A673 (cell line): ENCODE data around the gene SPRYD7. TPM values are rescaled to one million over a fixed set of nuclear protein-coding genes. Genes with fewer than 3 reads are reported as not detected.

ENCODE experiments used
- BruUV-seq: library from RNA; stranded (reverse); fragments of 400-500 nt; replicated peaks from 2 replicates; lab custom pipeline; 2021; lab: Mats Ljungman, UMichigan
- CTCF ChIA-PET: fragments of 300-600 bp; sonication (Branson Sonifier 250); formaldehyde crosslinking; loops from one replicate; lab custom pipeline; 2022; ENCODE audit warnings: antibody characterized with exemption; lab: Charles Lee
- POLR2A ChIA-PET: fragments of 300-600 bp; sonication (Branson Sonifier 250); formaldehyde crosslinking; loops from one replicate; lab custom pipeline; 2022; ENCODE audit warnings: antibody characterized with exemption; ENCODE audit not compliant: low non-redundant PET; lab: Charles Lee
- DNase-seq: peaks from one replicate; pipeline ENCODE4 v3.0.0-alpha.2; 2015; ENCODE audit warnings: low spot score
- H3K27ac ChIP-seq: fragments of 200-600 bp; sonication (generic); 2 replicates; pipeline ENCODE4 v1.5.1; 2016; ENCODE audit warnings: mixed run types, low read depth, mild to moderate bottlenecking, mixed read lengths, antibody characterized with exemption, low read length; ENCODE audit not compliant: poor library complexity, severe bottlenecking
- H3K27me3 ChIP-seq: fragments of 200-600 bp; sonication (generic); replicated peaks from 2 replicates; pipeline ENCODE4 v1.6.1; 2017; ENCODE audit warnings: mixed run types, low read depth, mild to moderate bottlenecking, mixed read lengths, antibody characterized with exemption, low read length; ENCODE audit not compliant: insufficient read depth, poor library complexity
- H3K36me3 ChIP-seq: fragments of 200-600 bp; sonication (generic); 2 replicates; pipeline ENCODE4 v1.6.1; 2016; ENCODE audit warnings: mixed run types, mild to moderate bottlenecking, mixed read lengths, antibody characterized with exemption, low read length; ENCODE audit not compliant: insufficient read depth, poor library complexity, severe bottlenecking
- H3K4me1 ChIP-seq: fragments of 200-600 bp; sonication (generic); 2 replicates; pipeline ENCODE4 v1.6.1; 2017; ENCODE audit warnings: mixed run types, mild to moderate bottlenecking, mixed read lengths, antibody characterized with exemption, low read length; ENCODE audit not compliant: insufficient read depth, poor library complexity, severe bottlenecking
- H3K4me3 ChIP-seq: fragments of 200-600 bp; sonication (generic); 2 replicates; pipeline ENCODE4 v1.5.1; 2016; ENCODE audit warnings: low read depth, mixed run types, mild to moderate bottlenecking, mixed read lengths, low read length; ENCODE audit not compliant: poor library complexity, severe bottlenecking
- H3K9me3 ChIP-seq: fragments of 200-600 bp; sonication (generic); 2 replicates; pipeline ENCODE4 v1.6.1; 2016; ENCODE audit warnings: mixed run types, low read depth, mild to moderate bottlenecking, mixed read lengths, antibody characterized with exemption, low read length; ENCODE audit not compliant: poor library complexity, severe bottlenecking
- CTCF ChIP-seq: fragments of 300-800, 200-600 bp; sonication (generic); conservative IDR thresholded peaks from 2 replicates; pipeline ENCODE4 v1.5.1; 2017; ENCODE audit warnings: low read depth, mild to moderate bottlenecking, antibody characterized with exemption, low read length, moderate library complexity, mixed read lengths
- EZH2 ChIP-seq: fragments of 200-600 bp; sonication (generic); IDR thresholded peaks from 2 replicates; pipeline ENCODE4 v1.6.1; 2017; ENCODE audit warnings: borderline replicate concordance, low read depth, mild to moderate bottlenecking, mixed read lengths, antibody characterized with exemption, low read length; ENCODE audit not compliant: poor library complexity, severe bottlenecking
- intact Hi-C: fragments of 100-400 bp; cut with micrococcal nuclease; formaldehyde crosslinking; loops from one replicate; pipeline ENCODE4 v1.10.0; 2022; ENCODE audit not compliant: unreplicated experiment
- total RNA-seq: library from RNA; stranded (reverse); gene quantifications from 2 replicates; pipeline ENCODE4 v1.2.3, GENCODE V29; 2021

SPRYD7 gene
- total RNA-seq, 1 experiment from 2014 or later = 2.9 TPM

DNA sequence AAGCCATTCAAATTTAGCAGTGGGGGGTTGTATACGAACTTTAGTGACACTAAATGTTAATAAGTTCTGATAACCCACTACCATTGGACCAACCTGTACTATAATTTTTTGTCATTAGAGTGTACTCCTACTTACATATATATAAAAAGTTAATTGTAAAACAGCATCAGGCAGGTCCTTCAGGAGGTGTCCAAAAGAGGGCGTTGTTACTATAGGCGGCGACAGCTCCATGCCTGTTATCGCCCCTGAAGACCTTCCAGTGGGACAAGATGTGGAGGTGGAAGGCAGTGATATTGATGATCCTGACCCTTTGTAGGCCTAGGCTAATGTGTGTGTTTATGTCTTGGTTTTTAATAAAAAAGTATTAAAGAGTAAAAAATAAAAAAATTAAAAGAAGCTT lies 27.5 kb downstream of the SPRYD7 start:
- peak; percentile 11 for DNase-seq
- TF ChIP-seq EZH2 = no peak
- peak; percentile 50 for TF ChIP-seq CTCF
- ChIA-PET POLR2A (no interaction called here), CTCF (interaction anchor here (0.9 kb wide), 1 partner anchor 1003 kb away, joined by 6 read pairs; no protein-coding TSS in a partner anchor)
- intact Hi-C loops = no loop called here
- Histone ChIP-seq H3K36me3 (no peaks in the 10 kb centered on the region), H3K27me3 (no peaks in the 10 kb centered on the region), H3K9me3 (no peaks in the 10 kb centered on the region), H3K4me1 (no peaks in the 10 kb centered on the region), H3K4me3 (no peak overlapping the region), H3K27ac (no peak overlapping the region)
- no TSS peak for BruUV-seq

GRCh38 chr13:49904729-49905456 lies 31.2 kb downstream of the SPRYD7 start:
- intact Hi-C loops = no loop called here
- Histone ChIP-seq H3K4me1 (no peaks in the 10 kb centered on the region), H3K36me3 (no peaks in the 10 kb centered on the region), H3K9me3 (no peaks in the 10 kb centered on the region), H3K4me3 (no peak overlapping the region), H3K27ac (no peak overlapping the region), H3K27me3 (no peaks in the 10 kb centered on the region)
- ChIA-PET CTCF (no interaction called here), POLR2A (no interaction called here)
- no peak for DNase-seq
- TF ChIP-seq EZH2 = no peak
- TF ChIP-seq CTCF = no peak
- BruUV-seq = no TSS peak

DNA sequence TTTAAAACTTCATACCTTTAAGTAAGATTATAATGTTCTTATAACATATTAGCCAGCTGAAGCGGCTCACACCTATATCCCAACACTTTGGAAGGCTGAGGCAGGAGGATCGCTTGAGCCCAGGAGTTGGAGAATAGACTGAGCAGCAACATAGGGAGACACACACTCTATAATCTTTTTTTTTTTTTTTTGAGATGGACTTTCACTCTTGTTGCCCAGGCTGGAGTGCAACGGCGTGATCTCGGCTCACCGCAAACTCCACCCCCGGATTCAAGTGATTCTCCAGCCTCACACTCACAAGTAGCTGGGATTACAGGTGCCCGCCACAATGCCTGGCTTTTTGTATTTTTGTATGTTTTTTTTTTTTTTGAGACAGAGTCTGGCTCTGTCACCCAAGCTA lies 37.3 kb downstream of the SPRYD7 start:
- Histone ChIP-seq H3K4me1 (no peaks in the 10 kb centered on the region), H3K27ac (no peak overlapping the region), H3K4me3 (no peak overlapping the region), H3K27me3 (no peaks in the 10 kb centered on the region), H3K36me3 (no peaks in the 10 kb centered on the region), H3K9me3 (no peaks in the 10 kb centered on the region)
- BruUV-seq = no TSS peak
- intact Hi-C loops = no loop called here
- ChIA-PET CTCF (no interaction called here), POLR2A (no interaction called here)
- TF ChIP-seq CTCF = no peak
- TF ChIP-seq EZH2 = no peak
- DNase-seq = no peak
